ENCODE measurements around the gene THAP3.

THAP3 gene

DNA sequence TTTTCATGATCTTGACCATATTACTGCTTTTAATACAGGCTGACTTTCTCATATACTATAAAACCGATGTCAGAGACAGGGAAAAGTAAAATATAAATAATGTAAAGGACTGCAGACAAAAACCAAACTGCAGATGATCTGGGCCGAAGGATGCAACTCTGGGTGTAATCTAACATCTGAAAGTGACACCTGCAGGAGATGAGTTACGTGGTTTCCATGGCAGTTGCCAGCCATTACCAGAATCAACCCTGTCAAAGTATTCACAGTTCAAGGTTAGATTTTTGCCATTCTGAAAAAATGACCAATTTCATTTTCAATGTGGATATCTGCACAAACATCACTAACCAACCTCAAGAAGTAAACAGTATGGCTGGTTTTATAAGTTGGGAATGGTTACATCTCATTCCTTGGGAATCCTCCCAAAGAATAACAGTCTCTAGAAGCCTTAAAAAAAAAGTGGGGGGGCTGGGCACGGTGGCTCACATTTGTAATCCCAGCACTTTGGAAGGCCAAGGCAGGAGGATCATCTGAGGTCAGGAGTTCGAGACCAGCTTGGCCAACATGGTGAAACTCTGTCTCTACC, 49.2 kb downstream of the THAP3 start:
- no peak for DNase-seq (ENCODE audit: low read depth)

DNA sequence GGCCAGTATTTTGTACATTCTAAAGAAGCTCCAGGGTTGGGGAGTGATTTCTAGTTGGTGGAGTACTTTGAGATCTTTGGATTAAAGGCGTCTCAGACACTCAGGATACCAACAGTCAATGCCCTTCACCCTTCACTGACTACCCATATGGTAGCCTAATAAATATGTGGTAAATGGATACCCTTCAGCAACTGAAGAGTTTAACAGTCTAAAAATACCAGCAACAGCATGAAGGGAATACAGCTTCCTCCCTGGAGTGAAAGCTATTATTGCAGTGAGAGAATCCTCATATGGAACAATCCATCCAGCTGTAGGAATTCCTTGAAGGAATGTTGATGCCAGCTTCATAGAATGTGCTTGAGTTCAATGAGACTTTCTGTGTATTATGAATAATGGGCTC, 50.1 kb downstream of the THAP3 start:
- no peak for DNase-seq (ENCODE audit: low read depth)

- DNase-seq (ENCODE audit: low read depth) = no peak
Observed at GRCh38 chr1:6675941-6676340, 51.3 kb downstream of the THAP3 start.
